T-cell (primary cell): ENCODE results near the gene TCF23. TPM values are rescaled to one million over a fixed set of nuclear protein-coding genes. Genes with fewer than 3 reads are reported as not detected.

Experiments used
- ATAC-seq, 4 experiments: fragments of 200-7000 bp in 3 of 4; fragments of 150-1000 bp in 1 of 4; cut with Tn5 transposase; replicated peaks in 1 of 4; 1 replicate in 3 of 4; 2 replicates in 1 of 4; pipeline ENCODE4 v1.10.0; 2021; ENCODE audit warnings: moderate library complexity in 3 of 4, mild to moderate bottlenecking in 2 of 4, moderate number of reproducible peaks in 1 of 4
- CTCF ChIA-PET, 2 donors: fragments of 300-600 bp; sonication (Branson Sonifier 250); formaldehyde crosslinking; loops; one replicate each; lab custom pipeline; 2022; ENCODE audit warnings: antibody characterized with exemption in 2 of 2; lab: Charles Lee
- POLR2A ChIA-PET, 2 donors: fragments of 300-600 bp; sonication (Branson Sonifier 250); formaldehyde crosslinking; loops; one replicate each; lab custom pipeline; 2022; ENCODE audit warnings: antibody characterized with exemption in 2 of 2; lab: Charles Lee
- DNase-seq, 35 experiments: peaks; one replicate each; pipeline versions ENCODE4 v3.0.0 to v3.0.0-alpha.2; 2013 to 2023
- H3K27ac ChIP-seq: one replicate; pipeline ENCODE4 v1.5.1; 2013; ENCODE audit warnings: low read length
- H3K27me3 ChIP-seq, 2 experiments: replicated peaks in 1 of 2; 1 replicate in 1 of 2; 2 replicates in 1 of 2; pipeline versions ENCODE4 v1.6.1 to v1.7.0; 2013; ENCODE audit warnings: low read length in 1 of 2, mixed read lengths in 1 of 2; ENCODE audit not compliant: control insufficient read depth in 2 of 2, insufficient read depth in 2 of 2; ENCODE audit errors: extremely low read depth in 1 of 2
- H3K36me3 ChIP-seq, 2 donors: 1 replicate in 1 of 2; 2 replicates in 1 of 2; pipeline versions ENCODE4 v1.6.1 to v1.7.0; 2013; ENCODE audit warnings: low read length in 1 of 2; ENCODE audit not compliant: control insufficient read depth in 2 of 2, insufficient read depth in 1 of 2; ENCODE audit errors: extremely low read depth in 1 of 2
- H3K4me1 ChIP-seq, 2 experiments: 1 replicate in 1 of 2; 2 replicates in 1 of 2; pipeline versions ENCODE4 v1.6.1 to v1.7.0; 2013; ENCODE audit warnings: low read length in 2 of 2, mixed read lengths in 1 of 2; ENCODE audit not compliant: insufficient read depth in 2 of 2, control insufficient read depth in 1 of 2; ENCODE audit errors: extremely low read depth in 1 of 2
- H3K4me3 ChIP-seq, 2 donors: 1 replicate in 1 of 2; 2 replicates in 1 of 2; pipeline versions ENCODE4 v1.5.1 to v1.7.0; 2013; ENCODE audit warnings: mild to moderate bottlenecking in 2 of 2, low read length in 1 of 2, moderate library complexity in 1 of 2; ENCODE audit not compliant: control insufficient read depth in 1 of 2; ENCODE audit errors: extremely low read depth in 1 of 2
- H3K9me3 ChIP-seq: 2 replicates; pipeline ENCODE4 v1.7.0; 2013
- H3K27ac Mint-ChIP-seq, 2 donors: one replicate each; pipeline ENCODE4 v1.8.0; 2020 to 2021; ENCODE audit warnings: mild to moderate bottlenecking in 2 of 2, mixed read lengths in 2 of 2
- H3K27me3 Mint-ChIP-seq, 2 donors: one replicate each; pipeline ENCODE4 v1.8.0; 2021 to 2022; ENCODE audit warnings: mixed read lengths in 2 of 2
- H3K36me3 Mint-ChIP-seq: one replicate; pipeline ENCODE4 v1.8.0; 2021; ENCODE audit warnings: mixed read lengths
- H3K4me1 Mint-ChIP-seq, 3 donors: one replicate each; pipeline ENCODE4 v1.8.0; 2020 to 2022; ENCODE audit warnings: mixed read lengths in 3 of 3, mild to moderate bottlenecking in 1 of 3
- H3K4me3 Mint-ChIP-seq, 3 donors: one replicate each; pipeline ENCODE4 v1.8.0; 2020 to 2022; ENCODE audit warnings: mild to moderate bottlenecking in 3 of 3, mixed read lengths in 3 of 3, moderate library complexity in 3 of 3
- H3K9me3 Mint-ChIP-seq, 3 donors: one replicate each; pipeline ENCODE4 v1.8.0; 2020 to 2022; ENCODE audit warnings: mixed read lengths in 3 of 3
- WGBS: methylation state at CpG from one replicate; pipeline ENCODE4 v1.1.5; 2013; ENCODE audit warnings: missing lambda C conversion rate; ENCODE audit not compliant: insufficient coverage; 5-methylcytosine and 5-hydroxymethylcytosine counted together
- total RNA-seq, 35 experiments: library from RNA in 6 of 35; stranded (reverse) in 6 of 35; fragments of 120-200 nt in 1 of 35; gene quantifications; one replicate each; pipeline versions ENCODE4 v1.2.1 to v1.2.4 and lab custom pipeline; 2013 to 2026

Gene TCF23
- total RNA-seq, 5 donors from 2014 or later (not counting 1 experiment from before 2014, with no cell fraction given), result not detected

DNA sequence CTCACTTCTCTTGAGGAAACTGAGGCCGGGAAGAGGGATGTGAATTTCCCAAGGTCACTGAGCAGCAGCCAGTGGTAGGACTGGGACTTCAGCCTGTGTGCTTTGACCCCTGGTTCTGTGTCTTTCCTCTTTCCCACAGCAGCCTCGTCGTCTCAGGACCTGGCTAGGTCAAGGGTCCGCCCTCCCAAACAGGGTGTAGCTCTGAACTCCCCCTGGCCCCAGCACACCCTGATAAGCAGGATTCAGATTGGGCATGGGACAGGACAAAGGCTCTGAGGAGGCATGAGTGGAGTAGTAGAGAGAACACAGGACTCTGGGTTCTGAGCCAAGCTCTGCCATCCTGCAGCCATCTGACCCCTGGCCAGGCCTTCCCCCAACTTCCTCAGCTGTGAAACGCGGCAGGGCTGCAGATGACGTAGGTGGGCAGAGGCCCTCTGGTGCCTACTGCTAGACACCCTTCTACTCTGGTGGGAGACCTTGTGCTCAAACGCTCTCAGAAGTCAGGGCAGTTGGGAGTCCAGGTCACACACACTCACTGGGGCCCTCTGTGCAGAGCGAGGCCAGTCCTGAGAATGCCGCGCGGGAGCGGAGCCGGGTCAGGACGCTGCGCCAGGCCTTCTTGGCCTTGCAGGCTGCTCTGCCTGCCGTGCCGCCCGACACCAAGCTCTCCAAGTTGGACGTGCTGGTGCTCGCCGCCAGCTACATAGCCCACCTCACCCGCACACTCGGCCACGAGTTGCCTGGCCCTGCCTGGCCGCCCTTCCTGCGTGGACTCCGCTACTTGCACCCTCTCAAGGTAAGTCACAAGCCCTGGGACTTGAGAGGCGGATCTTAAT is 984 bp downstream of the TCF23 start:
- Mint-ChIP-seq H3K36me3 (no peaks in the 10 kb centered on the region), H3K27ac (no peak overlapping the region), H3K4me1 (no peaks in the 10 kb centered on the region), H3K27me3 (peaks cover 4 to 12% of the 10 kb centered on the region in 2 donors), H3K4me3 (no peak overlapping the region), H3K9me3 (no peaks in the 10 kb centered on the region)
- no peaks in the 10 kb centered on the region for H3K4me1 ChIP-seq
- DNase-seq (no peak), ATAC-seq (no peak)
- ChIA-PET CTCF (no interaction called here), POLR2A (no interaction called here)
- no peaks in the 10 kb centered on the region for H3K36me3 ChIP-seq
- no peaks in the 10 kb centered on the region for H3K9me3 ChIP-seq
- H3K27me3 ChIP-seq, result peaks cover 0 to 37% of the 10 kb centered on the region in 2 experiments
- H3K27ac ChIP-seq, result no peak overlapping the region
- 87% methylated on average over 19 of the region's 29 CpGs for WGBS
- H3K4me3 ChIP-seq, result no peak overlapping the region

DNA sequence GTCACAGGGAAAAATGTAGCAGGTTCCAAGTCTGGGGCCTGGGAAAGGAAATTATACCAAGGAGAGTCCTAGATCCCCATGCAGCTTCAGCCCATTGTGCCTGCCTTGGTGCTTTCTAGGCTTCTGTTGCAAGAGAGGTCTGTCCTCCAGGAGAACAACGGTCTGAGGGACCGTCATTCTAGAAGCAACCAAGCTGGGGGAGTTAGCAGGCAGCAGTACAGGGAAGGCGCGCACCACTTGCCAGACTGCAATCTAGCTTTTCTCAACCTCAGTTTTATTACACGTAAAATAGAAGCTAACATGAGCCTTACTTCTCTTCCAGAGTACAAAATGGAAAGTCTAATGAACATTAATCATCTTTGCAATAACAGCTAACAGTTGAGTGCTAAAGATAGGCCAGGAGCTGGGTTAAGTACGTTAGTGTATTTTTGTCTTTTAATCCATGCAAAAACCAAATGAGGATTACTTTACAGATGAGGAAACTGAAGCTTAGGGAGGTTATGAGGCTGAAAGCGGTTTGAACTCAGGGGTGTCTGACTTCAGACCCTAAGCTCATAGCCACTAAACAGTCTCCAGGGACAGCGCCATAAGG is 1.9 kb downstream of the TCF23 start:
- DNase-seq (no peak), ATAC-seq (no peak)
- Histone ChIP-seq H3K4me1 (no peaks in the 10 kb centered on the region), H3K4me3 (no peak overlapping the region), H3K9me3 (no peaks in the 10 kb centered on the region), H3K27me3 (peaks cover 0 to 41% of the 10 kb centered on the region in 2 experiments), H3K27ac (no peak overlapping the region), H3K36me3 (no peaks in the 10 kb centered on the region)
- CTCF ChIA-PET, result interaction anchor here in 1 of 2 donors (0.5 kb wide), 1 partner anchor 355 kb away, joined by 4 read pairs; no protein-coding TSS in a partner anchor
- H3K36me3 Mint-ChIP-seq, result no peaks in the 10 kb centered on the region
- WGBS, result 100% methylated on average over 3 of the region's 8 CpGs
- H3K4me1 Mint-ChIP-seq, result no peaks in the 10 kb centered on the region
- no peak overlapping the region for H3K4me3 Mint-ChIP-seq
- POLR2A ChIA-PET, result interaction anchor here in 1 of 2 donors (0.5 kb wide), 1 partner anchor 8 kb away, joined by 3 read pairs; no protein-coding TSS in a partner anchor
- no peak overlapping the region for H3K27ac Mint-ChIP-seq
- H3K27me3 Mint-ChIP-seq, result peaks cover 4 to 10% of the 10 kb centered on the region in 2 donors
- no peaks in the 10 kb centered on the region for H3K9me3 Mint-ChIP-seq

DNA sequence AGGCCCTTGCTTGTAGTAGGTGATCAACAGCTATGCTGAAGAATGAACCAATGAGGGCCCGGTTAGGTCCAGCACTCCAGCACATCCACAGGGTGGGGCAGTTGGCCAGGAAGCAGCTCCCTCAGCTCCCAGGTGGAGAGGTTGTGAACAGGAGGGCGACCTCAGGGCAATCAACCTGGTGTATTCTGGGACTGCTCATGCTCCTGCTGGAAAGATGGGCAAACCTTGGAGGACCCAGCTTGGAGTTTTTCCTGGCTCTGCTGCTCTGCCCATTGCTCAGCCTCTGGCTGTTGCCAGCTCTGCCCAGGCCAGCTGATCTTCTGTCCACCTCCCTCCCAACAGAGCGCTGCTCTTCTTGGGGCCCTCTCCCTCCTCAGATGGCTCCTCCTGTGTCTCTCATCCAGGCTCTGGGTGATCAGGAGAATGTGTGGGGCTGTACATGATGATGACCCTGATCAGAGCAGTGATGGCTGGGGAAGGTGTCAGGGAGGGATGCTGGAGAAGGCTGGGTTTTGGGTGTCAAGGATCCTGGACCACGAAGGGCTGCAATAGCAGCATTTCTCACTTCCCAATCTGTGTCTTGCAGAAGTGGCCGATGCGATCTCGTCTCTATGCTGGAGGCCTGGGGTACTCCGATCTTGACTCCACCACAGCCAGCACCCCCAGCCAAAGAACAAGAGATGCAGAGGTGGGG is 3.4 kb downstream of the TCF23 start:
- CTCF ChIA-PET, result no interaction called here
- no peak overlapping the region for H3K4me3 Mint-ChIP-seq

GRCh38 chr2:27152796-27153464 is 4.1 kb downstream of the TCF23 start:
- WGBS, result 57% methylated on average over 1 of the region's 2 CpGs
- POLR2A ChIA-PET, result no interaction called here
- H3K4me1 ChIP-seq, result no peaks in the 10 kb centered on the region
- CTCF ChIA-PET, result no interaction called here
- H3K27me3 ChIP-seq, result peaks cover 0 to 31% of the 10 kb centered on the region in 2 experiments
- no peaks in the 10 kb centered on the region for H3K36me3 Mint-ChIP-seq
- H3K9me3 ChIP-seq, result no peaks in the 10 kb centered on the region
- peaks cover 4 to 5% of the 10 kb centered on the region in 2 donors for H3K27me3 Mint-ChIP-seq
- H3K27ac ChIP-seq, result no peak overlapping the region
- no peak overlapping the region for H3K4me3 Mint-ChIP-seq
- no peaks in the 10 kb centered on the region for H3K4me1 Mint-ChIP-seq
- no peak overlapping the region for H3K27ac Mint-ChIP-seq
- H3K36me3 ChIP-seq, result no peaks in the 10 kb centered on the region
- DNase-seq (no peak), ATAC-seq (no peak)
- no peak overlapping the region for H3K4me3 ChIP-seq
- H3K9me3 Mint-ChIP-seq, result no peaks in the 10 kb centered on the region

More for the DNA sequence above, 3.4 kb downstream of the TCF23 start:
- H3K27me3 Mint-ChIP-seq, result peaks cover 4 to 5% of the 10 kb centered on the region in 2 donors
- no peaks in the 10 kb centered on the region for H3K36me3 Mint-ChIP-seq
- H3K4me1 Mint-ChIP-seq, result no peaks in the 10 kb centered on the region
- H3K4me1 ChIP-seq, result no peaks in the 10 kb centered on the region
- ATAC-seq (no peak), DNase-seq (no peak)
- H3K27ac ChIP-seq, result no peak overlapping the region
- peaks cover 0 to 34% of the 10 kb centered on the region in 2 experiments for H3K27me3 ChIP-seq
- H3K9me3 ChIP-seq, result no peaks in the 10 kb centered on the region
- POLR2A ChIA-PET, result no interaction called here
- no peak overlapping the region for H3K27ac Mint-ChIP-seq
- H3K4me3 ChIP-seq, result no peak overlapping the region
- no peaks in the 10 kb centered on the region for H3K9me3 Mint-ChIP-seq
- 82% methylated on average over 6 of the region's 8 CpGs for WGBS
- no peaks in the 10 kb centered on the region for H3K36me3 ChIP-seq

DNA sequence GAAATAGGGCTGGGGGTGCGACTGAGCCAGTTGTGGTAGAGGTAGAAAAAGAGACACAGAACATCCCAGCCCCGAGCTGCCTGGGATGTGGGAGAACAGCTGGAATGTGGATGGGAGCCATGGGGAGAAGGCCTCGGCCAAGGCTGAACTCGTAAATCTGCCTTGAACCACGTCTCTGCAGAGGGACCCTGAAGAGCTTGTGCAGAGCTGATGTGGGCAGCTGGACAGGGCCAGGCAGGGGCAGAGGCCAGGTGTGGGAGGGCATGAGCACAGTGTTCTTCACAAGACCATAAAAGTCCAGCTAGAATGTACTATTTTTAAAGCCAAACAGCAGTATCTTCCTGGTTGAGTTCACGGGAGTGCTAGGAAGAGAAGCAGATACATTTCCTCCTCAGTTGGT is 5.7 kb downstream of the TCF23 start:
- WGBS, result 74% methylated on average over 4 of the region's 6 CpGs
- Mint-ChIP-seq H3K4me3 (no peak overlapping the region), H3K4me1 (no peaks in the 10 kb centered on the region), H3K9me3 (no peaks in the 10 kb centered on the region), H3K36me3 (no peaks in the 10 kb centered on the region), H3K27me3 (peaks cover 0 to 8% of the 10 kb centered on the region in 2 donors), H3K27ac (no peak overlapping the region)
- DNase-seq (no peak), ATAC-seq (no peak)
- Histone ChIP-seq H3K9me3 (no peaks in the 10 kb centered on the region), H3K27me3 (peaks cover 0 to 19% of the 10 kb centered on the region in 2 experiments), H3K36me3 (no peaks in the 10 kb centered on the region), H3K27ac (no peak overlapping the region), H3K4me3 (no peak overlapping the region), H3K4me1 (no peaks in the 10 kb centered on the region)
- ChIA-PET POLR2A (no interaction called here), CTCF (interaction anchor here in 1 of 2 donors (0.6 kb wide), 1 partner anchor 559 kb away, joined by 3 read pairs; no protein-coding TSS in a partner anchor)

GRCh38 chr2:27155069-27155520 is 6.3 kb downstream of the TCF23 start:
- H3K9me3 ChIP-seq, result no peaks in the 10 kb centered on the region
- no peak for DNase-seq
- H3K4me3 Mint-ChIP-seq, result no peak overlapping the region
- no peaks in the 10 kb centered on the region for H3K36me3 ChIP-seq
- no peaks in the 10 kb centered on the region for H3K36me3 Mint-ChIP-seq
- no peak for ATAC-seq
- no peak overlapping the region for H3K27ac ChIP-seq
- H3K4me1 Mint-ChIP-seq, result no peaks in the 10 kb centered on the region
- H3K9me3 Mint-ChIP-seq, result no peaks in the 10 kb centered on the region
- 79% methylated on average over 7 of the region's 9 CpGs for WGBS
- ChIA-PET CTCF (no interaction called here), POLR2A (no interaction called here)
- H3K27me3 Mint-ChIP-seq, result peaks cover 0 to 9% of the 10 kb centered on the region in 2 donors
- H3K4me3 ChIP-seq, result no peak overlapping the region
- H3K4me1 ChIP-seq, result no peaks in the 10 kb centered on the region
- H3K27me3 ChIP-seq, result peaks cover 0 to 15% of the 10 kb centered on the region in 2 experiments
- no peak overlapping the region for H3K27ac Mint-ChIP-seq
